Left hindlimb (tissue), 1 donor: ENCODE measurements around the gene SLC25A47.
"Not testable (repeated sequence)": the region's sequence is repeated elsewhere in the genome, so short reads cannot be mapped to it uniquely, and the experiment has no call there.

ENCODE experiments used
- DNase-seq: peaks from one replicate; pipeline ENCODE4 v3.0.0-alpha.2; 2018

The SLC25A47 gene

GRCh38 chr14:100290607-100291304, 32.4 kb upstream of the SLC25A47 start:
- DNase-seq, result peak; percentile 30

GRCh38 chr14:100291305-100292075, 31.6 kb upstream of the SLC25A47 start:
- DNase-seq, result peak; percentile 21

- DNase-seq, result peak; percentile 12
These were observed 30.8 kb upstream of the SLC25A47 start for GRCh38 chr14:100292301-100292775.

GRCh38 chr14:100292776-100293461, 30.2 kb upstream of the SLC25A47 start:
- DNase-seq, result peak; percentile 31

- DNase-seq, result no peak
These were observed 29.5 kb upstream of the SLC25A47 start for GRCh38 chr14:100293497-100294212.

- peak; percentile 30 for DNase-seq
These were observed 28.8 kb upstream of the SLC25A47 start for GRCh38 chr14:100294213-100294962.

- DNase-seq, result no peak
These were observed 28.2 kb upstream of the SLC25A47 start for GRCh38 chr14:100294963-100295330.

GRCh38 chr14:100295376-100296105, 27.6 kb upstream of the SLC25A47 start:
- DNase-seq, result no peak

- DNase-seq, result no peak
These were observed 27.0 kb upstream of the SLC25A47 start for GRCh38 chr14:100296106-100296651.

- not testable (repeated sequence) for DNase-seq
These were observed 26.4 kb upstream of the SLC25A47 start for GRCh38 chr14:100296729-100297128.

- DNase-seq, result peak; percentile 87
These were observed 25.5 kb upstream of the SLC25A47 start for GRCh38 chr14:100297320-100298300.

- peak; percentile 19 for DNase-seq
These were observed 24.4 kb upstream of the SLC25A47 start for GRCh38 chr14:100298551-100299237.

GRCh38 chr14:100299238-100299560, 23.9 kb upstream of the SLC25A47 start:
- DNase-seq, result no peak

- no peak for DNase-seq
These were observed 20.5 kb upstream of the SLC25A47 start for GRCh38 chr14:100302616-100303015.

GRCh38 chr14:100303179-100303578, 20.0 kb upstream of the SLC25A47 start:
- DNase-seq, result no peak

GRCh38 chr14:100303925-100304324, 19.2 kb upstream of the SLC25A47 start:
- DNase-seq, result no peak

- DNase-seq, result no peak
These were observed 18.3 kb upstream of the SLC25A47 start for GRCh38 chr14:100304825-100305323.

GRCh38 chr14:100305324-100306100, 17.6 kb upstream of the SLC25A47 start:
- peak; percentile 52 for DNase-seq
